Endothelial cell (in vitro differentiated cells): ENCODE measurements around the gene GPATCH2. TPM values are rescaled to one million over a fixed set of nuclear protein-coding genes. Genes with fewer than 3 reads are reported as not detected.

Experiments
- DNase-seq: peaks from one replicate; pipeline ENCODE4 v3.0.0; 2021; ENCODE audit warnings: low spot score
- H3K27ac Mint-ChIP-seq: one replicate; pipeline ENCODE4 v1.8.0; 2021; ENCODE audit warnings: mixed read lengths, inconsistent platforms; ENCODE audit not compliant: unreplicated experiment
- H3K27me3 Mint-ChIP-seq: one replicate; pipeline ENCODE4 v1.8.0; 2021; ENCODE audit warnings: mild to moderate bottlenecking, moderate library complexity, mixed read lengths, inconsistent platforms; ENCODE audit not compliant: unreplicated experiment
- H3K36me3 Mint-ChIP-seq: one replicate; pipeline ENCODE4 v1.8.0; 2021; ENCODE audit warnings: mild to moderate bottlenecking, low read depth, mixed read lengths, inconsistent platforms; ENCODE audit not compliant: unreplicated experiment
- H3K4me1 Mint-ChIP-seq: one replicate; pipeline ENCODE4 v1.8.0; 2021; ENCODE audit warnings: mild to moderate bottlenecking, mixed read lengths, inconsistent platforms; ENCODE audit not compliant: unreplicated experiment
- H3K4me3 Mint-ChIP-seq: one replicate; pipeline ENCODE4 v1.8.0; 2021; ENCODE audit warnings: mild to moderate bottlenecking, mixed read lengths, inconsistent platforms; ENCODE audit not compliant: unreplicated experiment
- H3K9me3 Mint-ChIP-seq: one replicate; pipeline ENCODE4 v1.8.0; 2021; ENCODE audit warnings: mixed read lengths, inconsistent platforms; ENCODE audit not compliant: unreplicated experiment
- total RNA-seq: library from RNA; stranded (reverse); fragmentation: NEBNext Ultra II Directional; extraction: Animal tissue kit (Norgen Biotek cat#: 25700); gene quantifications from one replicate; pipeline ENCODE4 v1.2.1, GENCODE V29; 2021; ENCODE audit not compliant: unreplicated experiment
- TF ChIP-seq, protein P1 (sequence below): fragments of 200-600 bp; sonication (generic); IDR thresholded peaks from one replicate; pipeline ENCODE4 v1.5.0; 2021; ENCODE audit warnings: antibody characterized with exemption; ENCODE audit not compliant: unreplicated experiment

GPATCH2 gene
- total RNA-seq, 1 donor from 2014 or later, result 18.4 TPM

DNA sequence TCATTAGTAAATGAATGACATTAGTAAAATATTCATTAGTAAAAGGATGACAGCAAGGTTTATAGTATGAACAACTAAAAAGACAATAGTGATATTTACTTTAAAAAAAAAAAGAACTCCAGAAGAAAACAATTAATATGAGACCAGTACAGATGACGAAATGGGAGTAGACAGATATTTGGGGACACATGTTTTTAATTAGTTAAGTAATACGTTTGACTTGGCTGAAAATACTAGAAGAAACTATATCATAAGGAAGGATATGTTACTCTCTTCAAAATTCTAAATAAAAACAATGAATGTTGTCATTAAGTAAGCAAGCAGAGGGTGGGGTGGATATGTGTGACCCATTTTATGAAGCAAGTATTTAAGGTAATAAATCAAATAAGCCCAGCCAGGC is 61.9 kb downstream of the GPATCH2 start:
- Mint-ChIP-seq H3K9me3 (no peaks in the 10 kb centered on the region), H3K36me3 (no peaks in the 10 kb centered on the region), H3K4me1 (no peaks in the 10 kb centered on the region), H3K27ac (no peak overlapping the region), H3K4me3 (no peak overlapping the region), H3K27me3 (no peaks in the 10 kb centered on the region)
- TF ChIP-seq, protein P1, sequence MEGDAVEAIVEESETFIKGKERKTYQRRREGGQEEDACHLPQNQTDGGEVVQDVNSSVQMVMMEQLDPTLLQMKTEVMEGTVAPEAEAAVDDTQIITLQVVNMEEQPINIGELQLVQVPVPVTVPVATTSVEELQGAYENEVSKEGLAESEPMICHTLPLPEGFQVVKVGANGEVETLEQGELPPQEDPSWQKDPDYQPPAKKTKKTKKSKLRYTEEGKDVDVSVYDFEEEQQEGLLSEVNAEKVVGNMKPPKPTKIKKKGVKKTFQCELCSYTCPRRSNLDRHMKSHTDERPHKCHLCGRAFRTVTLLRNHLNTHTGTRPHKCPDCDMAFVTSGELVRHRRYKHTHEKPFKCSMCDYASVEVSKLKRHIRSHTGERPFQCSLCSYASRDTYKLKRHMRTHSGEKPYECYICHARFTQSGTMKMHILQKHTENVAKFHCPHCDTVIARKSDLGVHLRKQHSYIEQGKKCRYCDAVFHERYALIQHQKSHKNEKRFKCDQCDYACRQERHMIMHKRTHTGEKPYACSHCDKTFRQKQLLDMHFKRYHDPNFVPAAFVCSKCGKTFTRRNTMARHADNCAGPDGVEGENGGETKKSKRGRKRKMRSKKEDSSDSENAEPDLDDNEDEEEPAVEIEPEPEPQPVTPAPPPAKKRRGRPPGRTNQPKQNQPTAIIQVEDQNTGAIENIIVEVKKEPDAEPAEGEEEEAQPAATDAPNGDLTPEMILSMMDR, result no peak
- no peak for DNase-seq

DNA sequence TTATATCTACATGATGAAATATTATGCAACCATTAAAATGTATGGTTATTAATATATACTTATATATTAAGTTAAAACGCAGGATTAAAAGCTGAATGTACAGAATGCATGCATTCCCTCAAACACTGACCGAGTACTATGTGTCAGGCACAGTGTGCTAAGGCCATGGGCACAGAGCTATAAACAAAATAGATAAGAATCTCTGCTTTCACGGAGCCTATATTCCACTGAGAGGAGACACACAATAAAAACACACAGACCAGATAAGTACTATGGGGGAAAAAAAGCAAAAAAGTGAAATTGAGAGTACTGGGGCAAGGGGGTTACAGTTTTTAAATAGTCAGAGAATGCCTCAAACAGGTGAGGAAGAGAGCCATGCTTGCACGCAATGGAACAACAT is 62.7 kb downstream of the GPATCH2 start:
- Mint-ChIP-seq H3K9me3 (no peaks in the 10 kb centered on the region), H3K27me3 (no peaks in the 10 kb centered on the region), H3K36me3 (no peaks in the 10 kb centered on the region), H3K4me3 (no peak overlapping the region), H3K27ac (no peak overlapping the region), H3K4me1 (no peaks in the 10 kb centered on the region)
- TF ChIP-seq, protein P1, result no peak
- no peak for DNase-seq

- Mint-ChIP-seq H3K9me3 (no peaks in the 10 kb centered on the region), H3K27ac (no peak overlapping the region), H3K4me3 (no peak overlapping the region), H3K4me1 (no peaks in the 10 kb centered on the region), H3K36me3 (no peaks in the 10 kb centered on the region), H3K27me3 (no peaks in the 10 kb centered on the region)
- DNase-seq, result no peak
- TF ChIP-seq, protein P1, result no peak
These were observed 66.1 kb downstream of the GPATCH2 start for GRCh38 chr1:217564833-217565232.

GRCh38 chr1:217564207-217564606 is 66.7 kb downstream of the GPATCH2 start:
- no peak for DNase-seq
- H3K4me3 Mint-ChIP-seq, result no peak overlapping the region
- TF ChIP-seq, protein P1, result no peak
- H3K9me3 Mint-ChIP-seq, result no peaks in the 10 kb centered on the region
- H3K4me1 Mint-ChIP-seq, result no peaks in the 10 kb centered on the region
- no peaks in the 10 kb centered on the region for H3K36me3 Mint-ChIP-seq
- H3K27ac Mint-ChIP-seq, result no peak overlapping the region
- H3K27me3 Mint-ChIP-seq, result no peaks in the 10 kb centered on the region

DNA sequence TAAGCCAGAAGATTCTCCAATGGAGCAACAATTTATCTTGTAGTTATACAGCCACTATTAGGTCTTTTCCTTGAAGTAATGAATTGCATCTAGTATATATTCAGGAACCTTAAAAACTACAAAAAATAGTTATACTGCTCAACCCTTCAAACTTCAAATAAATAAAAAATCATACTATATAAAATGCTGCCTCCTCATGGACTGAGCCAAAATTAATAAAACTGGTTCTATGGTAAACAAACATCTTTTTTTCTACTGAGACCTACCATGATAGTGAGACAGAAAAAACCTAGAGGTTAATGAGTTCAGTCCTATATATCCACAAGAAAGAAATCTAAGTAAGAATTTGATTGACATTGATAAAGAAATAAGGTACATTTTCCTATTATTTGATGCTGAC is 67.7 kb downstream of the GPATCH2 start:
- Mint-ChIP-seq H3K27ac (no peak overlapping the region), H3K36me3 (no peaks in the 10 kb centered on the region), H3K4me3 (no peak overlapping the region), H3K4me1 (no peaks in the 10 kb centered on the region), H3K27me3 (no peaks in the 10 kb centered on the region), H3K9me3 (no peaks in the 10 kb centered on the region)
- TF ChIP-seq, protein P1, result no peak
- no peak for DNase-seq
